ENCODE measurements around the gene KIRREL3.

KIRREL3 gene

GRCh38 chr11:126497581-126498122, 502.9 kb downstream of the KIRREL3 start:
- DNase-seq: no peak

GRCh38 chr11:126496576-126497337, 503.8 kb downstream of the KIRREL3 start:
- DNase-seq: no peak

- no peak for DNase-seq
These were observed 505.0 kb downstream of the KIRREL3 start for GRCh38 chr11:126495281-126496220.

GRCh38 chr11:126494831-126495230, 505.7 kb downstream of the KIRREL3 start:
- DNase-seq: no peak

GRCh38 chr11:126492331-126493082, 508.1 kb downstream of the KIRREL3 start:
- no peak for DNase-seq

GRCh38 chr11:126491092-126491491, 509.5 kb downstream of the KIRREL3 start:
- no peak for DNase-seq

- DNase-seq: no peak
These were observed 510.5 kb downstream of the KIRREL3 start for GRCh38 chr11:126489836-126490660.

- no peak for DNase-seq
These were observed 511.8 kb downstream of the KIRREL3 start for GRCh38 chr11:126488591-126489370.

- DNase-seq: no peak
These were observed 512.9 kb downstream of the KIRREL3 start for GRCh38 chr11:126487711-126488110.

GRCh38 chr11:126485986-126486635, 514.5 kb downstream of the KIRREL3 start:
- no peak for DNase-seq

- no peak for DNase-seq
These were observed 515.4 kb downstream of the KIRREL3 start for GRCh38 chr11:126485021-126485792.

GRCh38 chr11:126484266-126484665, 516.3 kb downstream of the KIRREL3 start:
- DNase-seq: no peak

- no peak for DNase-seq
These were observed 516.9 kb downstream of the KIRREL3 start for GRCh38 chr11:126483621-126484195.

GRCh38 chr11:126482586-126483108, 517.9 kb downstream of the KIRREL3 start:
- no peak for DNase-seq

GRCh38 chr11:126481303-126481680, 519.3 kb downstream of the KIRREL3 start:
- DNase-seq: no peak

- DNase-seq: peak; percentile 75
These were observed 519.9 kb downstream of the KIRREL3 start for GRCh38 chr11:126480410-126481302.

- DNase-seq: no peak
These were observed 520.6 kb downstream of the KIRREL3 start for GRCh38 chr11:126480015-126480409.
